GM18526 (cell line): ENCODE measurements around the gene OR2AJ1.

ENCODE experiments used
- POLR2A ChIP-seq: IDR thresholded peaks from 3 replicates; pipeline ENCODE4 v1.6.1; 2011; ENCODE audit not compliant: insufficient read length; ENCODE audit errors: extremely low read depth

OR2AJ1 gene

GRCh38 chr1:247924868-247925267, at the start of gene OR2AJ1:
OR2AJ1 (plus strand) TSS chr1:247924889; CDS start chr1:247933769, 8,880 bp downstream.
- no peak for TF ChIP-seq POLR2A

GRCh38 chr1:247883346-247883745, 41.3 kb upstream of the OR2AJ1 start:
- no peak for TF ChIP-seq POLR2A

- TF ChIP-seq POLR2A: no peak
Observed at GRCh38 chr1:247884797-247885413, 39.8 kb upstream of the OR2AJ1 start.

GRCh38 chr1:247895163-247895637, 29.5 kb upstream of the OR2AJ1 start, which contains the start of gene OR2W3:
OR2W3 (plus strand) TSS chr1:247895587; CDS start chr1:247895587, 0 bp downstream.
- no peak for TF ChIP-seq POLR2A

GRCh38 chr1:247895976-247896375, 28.7 kb upstream of the OR2AJ1 start:
- no peak for TF ChIP-seq POLR2A

- no peak for TF ChIP-seq POLR2A
Observed at GRCh38 chr1:247904122-247904521, 20.6 kb upstream of the OR2AJ1 start.

GRCh38 chr1:247905181-247905580, 19.5 kb upstream of the OR2AJ1 start:
- TF ChIP-seq POLR2A: no peak

- no peak for TF ChIP-seq POLR2A
Observed at GRCh38 chr1:247905910-247906503, 18.7 kb upstream of the OR2AJ1 start.

GRCh38 chr1:247906504-247907047, 18.1 kb upstream of the OR2AJ1 start:
- no peak for TF ChIP-seq POLR2A

- TF ChIP-seq POLR2A: no peak
Observed at GRCh38 chr1:247908766-247909165, 15.9 kb upstream of the OR2AJ1 start.

- no peak for TF ChIP-seq POLR2A
Observed at GRCh38 chr1:247913786-247914185, 10.9 kb upstream of the OR2AJ1 start.

- no peak for TF ChIP-seq POLR2A
Observed at GRCh38 chr1:247914941-247915662, 9.6 kb upstream of the OR2AJ1 start.

GRCh38 chr1:247919952-247920351, 4.7 kb upstream of the OR2AJ1 start, which contains the start of gene OR2T8:
OR2T8 (plus strand) TSS chr1:247920252; CDS start chr1:247921018, 766 bp downstream.
- TF ChIP-seq POLR2A: no peak

GRCh38 chr1:247923941-247924340, 748 bp upstream of the OR2AJ1 start:
- TF ChIP-seq POLR2A: no peak

- TF ChIP-seq POLR2A: no peak
Observed at GRCh38 chr1:247933989-247934388, 9.3 kb downstream of the OR2AJ1 start.

GRCh38 chr1:247935781-247936180, 11.1 kb downstream of the OR2AJ1 start:
- TF ChIP-seq POLR2A: no peak
